ENCODE results near the gene NKX1-2.

The NKX1-2 gene

DNA sequence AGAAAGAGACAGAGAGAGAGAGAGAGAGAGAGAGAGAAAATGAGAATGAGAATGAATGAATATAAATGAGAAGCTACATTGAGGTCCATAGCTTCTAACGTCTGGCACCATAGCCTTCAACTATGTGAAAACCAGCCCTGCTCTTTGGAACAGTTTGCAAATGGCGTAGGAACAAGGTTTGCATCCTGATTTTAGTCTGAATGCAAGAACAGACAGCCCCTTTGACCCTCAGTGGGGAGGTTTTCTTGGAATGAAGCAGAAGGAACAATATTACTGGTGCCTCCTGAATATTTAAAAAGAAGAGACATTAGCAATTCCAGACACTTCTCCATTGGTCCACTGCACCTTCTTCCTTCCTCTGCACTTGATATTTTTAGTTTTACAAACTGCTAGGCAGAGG is 34.8 kb upstream of the NKX1-2 start:
- no peak for DNase-seq (ENCODE audit: low spot score)
- in situ Hi-C loops (cut with MboI; ENCODE audit: low sequenced_read_pairs, unreplicated experiment), result no loop called here
- TF ChIP-seq, protein P1, sequence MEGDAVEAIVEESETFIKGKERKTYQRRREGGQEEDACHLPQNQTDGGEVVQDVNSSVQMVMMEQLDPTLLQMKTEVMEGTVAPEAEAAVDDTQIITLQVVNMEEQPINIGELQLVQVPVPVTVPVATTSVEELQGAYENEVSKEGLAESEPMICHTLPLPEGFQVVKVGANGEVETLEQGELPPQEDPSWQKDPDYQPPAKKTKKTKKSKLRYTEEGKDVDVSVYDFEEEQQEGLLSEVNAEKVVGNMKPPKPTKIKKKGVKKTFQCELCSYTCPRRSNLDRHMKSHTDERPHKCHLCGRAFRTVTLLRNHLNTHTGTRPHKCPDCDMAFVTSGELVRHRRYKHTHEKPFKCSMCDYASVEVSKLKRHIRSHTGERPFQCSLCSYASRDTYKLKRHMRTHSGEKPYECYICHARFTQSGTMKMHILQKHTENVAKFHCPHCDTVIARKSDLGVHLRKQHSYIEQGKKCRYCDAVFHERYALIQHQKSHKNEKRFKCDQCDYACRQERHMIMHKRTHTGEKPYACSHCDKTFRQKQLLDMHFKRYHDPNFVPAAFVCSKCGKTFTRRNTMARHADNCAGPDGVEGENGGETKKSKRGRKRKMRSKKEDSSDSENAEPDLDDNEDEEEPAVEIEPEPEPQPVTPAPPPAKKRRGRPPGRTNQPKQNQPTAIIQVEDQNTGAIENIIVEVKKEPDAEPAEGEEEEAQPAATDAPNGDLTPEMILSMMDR (IDR thresholded peaks at IDR 0.05; ENCODE audit: borderline replicate concordance, control extremely low read depth, extremely low read depth, insufficient read depth, missing control alignments), result no peak

DNA sequence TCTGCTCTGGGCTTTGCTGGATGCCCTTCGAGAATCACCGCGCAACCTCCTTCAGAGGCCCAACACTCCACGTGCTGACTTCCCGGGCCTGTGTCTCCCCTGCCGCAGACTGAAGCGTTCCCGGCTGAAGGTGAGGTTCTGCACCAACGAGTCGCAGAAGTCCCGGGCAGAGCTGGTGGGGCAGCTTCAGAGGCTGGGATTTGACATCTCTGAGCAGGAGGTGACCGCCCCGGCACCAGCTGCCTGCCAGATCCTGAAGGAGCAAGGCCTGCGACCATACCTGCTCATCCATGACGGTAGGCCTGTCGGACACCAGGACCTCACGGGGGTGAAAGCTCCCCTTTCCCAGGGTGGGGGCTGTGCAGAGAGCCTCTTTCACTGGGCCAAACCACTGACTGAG is 34.2 kb upstream of the NKX1-2 start:
- TF ChIP-seq, protein P1 (IDR thresholded peaks at IDR 0.05; ENCODE audit: borderline replicate concordance, control extremely low read depth, extremely low read depth, insufficient read depth, missing control alignments), result no peak
- in situ Hi-C loops (cut with MboI; ENCODE audit: low sequenced_read_pairs, unreplicated experiment), result no loop called here

DNA sequence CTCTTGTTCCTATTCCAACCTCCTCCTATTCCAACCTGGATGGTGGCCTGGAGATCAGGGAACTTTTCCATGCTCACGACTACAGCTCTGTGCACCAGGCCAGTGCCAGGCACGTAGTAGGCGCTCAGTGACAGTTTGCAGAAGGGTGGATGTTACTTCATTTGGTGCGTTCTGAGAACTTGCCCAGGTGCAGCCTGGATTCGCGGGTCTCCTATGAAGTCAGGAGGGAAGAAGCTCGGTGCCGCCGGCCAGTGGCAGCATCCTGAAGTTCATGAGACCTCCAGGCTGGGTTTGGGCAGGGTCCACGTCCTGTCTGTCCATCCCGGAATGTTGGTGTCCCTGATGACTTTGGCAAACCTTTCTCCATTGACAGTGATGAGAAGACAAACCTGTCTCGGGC is 33.0 kb upstream of the NKX1-2 start:
- in situ Hi-C loops (cut with MboI; ENCODE audit: low sequenced_read_pairs, unreplicated experiment), result no loop called here
- TF ChIP-seq, protein P1 (IDR thresholded peaks at IDR 0.05; ENCODE audit: borderline replicate concordance, control extremely low read depth, extremely low read depth, insufficient read depth, missing control alignments), result no peak
- DNase-seq (ENCODE audit: low spot score), result no peak

More for the DNA sequence above, 34.2 kb upstream of the NKX1-2 start:
- no peak for DNase-seq (ENCODE audit: low spot score)

DNA sequence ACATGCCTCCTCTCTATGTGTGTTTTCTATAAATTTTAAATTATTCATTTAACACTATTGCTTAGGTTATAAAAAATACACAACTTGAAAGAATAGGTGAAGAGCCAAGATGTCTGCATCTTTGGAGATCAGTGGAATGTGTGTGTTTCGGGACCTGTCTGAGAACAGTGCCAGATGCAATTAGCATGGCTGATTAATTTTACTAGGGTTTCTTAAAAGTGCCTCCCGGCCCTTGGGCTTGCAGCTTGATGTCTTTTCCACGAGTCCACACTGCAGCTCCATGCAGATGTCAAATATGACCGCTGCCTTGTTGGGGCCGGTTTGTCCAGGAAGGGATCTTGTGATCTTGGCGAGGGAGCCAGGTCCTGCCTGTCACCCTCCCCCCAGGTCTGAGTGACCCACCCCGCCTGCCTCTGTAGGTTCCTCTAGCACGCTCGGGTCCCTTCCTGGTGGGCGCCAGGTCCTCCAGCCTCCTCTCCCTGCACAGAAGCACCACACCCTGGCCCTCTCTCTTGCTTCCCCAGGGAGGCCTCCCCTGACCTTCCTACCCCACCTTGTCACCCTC is 32.5 kb upstream of the NKX1-2 start:
- DNase-seq (ENCODE audit: low spot score), result no peak
- TF ChIP-seq, protein P1 (IDR thresholded peaks at IDR 0.05; ENCODE audit: borderline replicate concordance, control extremely low read depth, extremely low read depth, insufficient read depth, missing control alignments), result no peak
- in situ Hi-C loops (cut with MboI; ENCODE audit: low sequenced_read_pairs, unreplicated experiment), result no loop called here

DNA sequence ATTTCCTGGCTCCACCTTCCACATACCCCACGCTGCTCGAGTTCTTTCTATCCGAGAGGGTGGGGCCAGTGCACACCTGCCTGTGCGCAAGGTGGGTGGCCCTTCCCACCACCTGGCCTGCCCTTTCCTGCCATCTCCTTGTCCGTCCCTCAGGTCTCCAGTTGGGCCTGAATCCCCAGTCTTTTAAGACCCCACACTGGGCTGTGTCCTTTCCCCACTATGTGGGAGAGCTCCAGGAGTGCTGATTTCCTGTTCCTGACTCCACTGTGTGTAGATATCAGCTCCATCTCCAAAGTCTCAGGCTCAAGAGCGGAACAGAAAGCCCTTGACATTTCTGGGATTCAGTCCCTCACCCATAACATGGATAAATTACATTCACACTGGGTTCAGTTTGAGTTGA is 31.9 kb upstream of the NKX1-2 start:
- in situ Hi-C loops (cut with MboI; ENCODE audit: low sequenced_read_pairs, unreplicated experiment), result no loop called here
- no peak for DNase-seq (ENCODE audit: low spot score)
- TF ChIP-seq, protein P1 (IDR thresholded peaks at IDR 0.05; ENCODE audit: borderline replicate concordance, control extremely low read depth, extremely low read depth, insufficient read depth, missing control alignments), result no peak

DNA sequence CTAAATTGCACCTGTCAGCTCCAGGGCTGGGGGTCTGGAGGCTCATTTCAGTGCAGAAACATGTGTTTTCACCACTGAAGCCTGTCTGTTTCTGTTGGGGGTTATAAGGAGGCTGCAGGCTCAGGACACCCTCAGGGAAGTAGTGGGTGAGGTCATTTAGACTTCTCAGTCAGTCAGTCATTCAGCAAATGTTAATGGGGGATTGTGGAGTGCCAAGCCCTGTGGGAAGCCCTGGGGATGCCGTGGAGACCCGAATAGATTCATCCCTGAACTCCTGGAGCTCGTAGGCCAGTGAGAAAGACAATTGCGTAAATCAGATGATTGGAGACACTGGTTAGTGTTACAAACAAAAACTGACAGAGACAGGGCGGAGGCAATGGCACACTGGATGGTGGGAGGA is 31.0 kb upstream of the NKX1-2 start:
- DNase-seq (ENCODE audit: low spot score), result no peak
- TF ChIP-seq, protein P1 (IDR thresholded peaks at IDR 0.05; ENCODE audit: borderline replicate concordance, control extremely low read depth, extremely low read depth, insufficient read depth, missing control alignments), result no peak
- in situ Hi-C loops (cut with MboI; ENCODE audit: low sequenced_read_pairs, unreplicated experiment), result no loop called here
